Measurements from ENCODE around the gene CNMD. TPM values are rescaled to one million over a fixed set of nuclear protein-coding genes. Genes with fewer than 3 reads are reported as not detected.

Gene CNMD
- total RNA-seq, 1 donor from 2014 or later: 3.7 TPM

GRCh38 chr13:52665325-52665724, 74.3 kb downstream of the CNMD start:
- Histone ChIP-seq H3K9ac (ENCODE audit: low read depth in 1 of 3, low read length in 3 of 3) (no peak overlapping the region), H3K27me3 (ENCODE audit: control insufficient read depth in 3 of 3, insufficient read depth in 3 of 3, low read length in 3 of 3) (no peaks in the 10 kb centered on the region), H3K4me3 (ENCODE audit: low read length in 3 of 3) (no peak overlapping the region), H3K36me3 (ENCODE audit: control insufficient read depth in 3 of 3, insufficient read depth in 3 of 3, low read length in 3 of 3) (peaks cover 31 to 54% (median 43%) of the 10 kb centered on the region in 3 donors), H3K27ac (ENCODE audit: low read depth, low read length) (no peak overlapping the region), H3K4me1 (ENCODE audit: control insufficient read depth in 3 of 3, insufficient read depth in 3 of 3, low read length in 3 of 3) (no peaks in the 10 kb centered on the region), H3K9me3 (ENCODE audit: control insufficient read depth in 3 of 3, low read length in 3 of 3) (no peaks in the 10 kb centered on the region)

- Histone ChIP-seq H3K36me3 (ENCODE audit: control insufficient read depth in 3 of 3, insufficient read depth in 3 of 3, low read length in 3 of 3) (peaks cover 31 to 57% (median 46%) of the 10 kb centered on the region in 3 donors), H3K9ac (ENCODE audit: low read depth in 1 of 3, low read length in 3 of 3) (no peak overlapping the region), H3K4me3 (ENCODE audit: low read length in 3 of 3) (no peak overlapping the region), H3K27me3 (ENCODE audit: control insufficient read depth in 3 of 3, insufficient read depth in 3 of 3, low read length in 3 of 3) (no peaks in the 10 kb centered on the region), H3K4me1 (ENCODE audit: control insufficient read depth in 3 of 3, insufficient read depth in 3 of 3, low read length in 3 of 3) (no peaks in the 10 kb centered on the region), H3K27ac (ENCODE audit: low read depth, low read length) (no peak overlapping the region), H3K9me3 (ENCODE audit: control insufficient read depth in 3 of 3, low read length in 3 of 3) (no peaks in the 10 kb centered on the region)
Measured at GRCh38 chr13:52664272-52664671, 75.3 kb downstream of the CNMD start.

GRCh38 chr13:52659340-52659739, 80.3 kb downstream of the CNMD start:
- Histone ChIP-seq H3K9me3 (ENCODE audit: control insufficient read depth in 3 of 3, low read length in 3 of 3) (no peaks in the 10 kb centered on the region), H3K4me1 (ENCODE audit: control insufficient read depth in 3 of 3, insufficient read depth in 3 of 3, low read length in 3 of 3) (peaks cover 0 to 5% (median 2%) of the 10 kb centered on the region in 3 donors), H3K9ac (ENCODE audit: low read depth in 1 of 3, low read length in 3 of 3) (no peak overlapping the region), H3K27ac (ENCODE audit: low read depth, low read length) (no peak overlapping the region), H3K36me3 (ENCODE audit: control insufficient read depth in 3 of 3, insufficient read depth in 3 of 3, low read length in 3 of 3) (peaks cover 16 to 34% (median 27%) of the 10 kb centered on the region in 3 donors), H3K4me3 (ENCODE audit: low read length in 3 of 3) (no peak overlapping the region), H3K27me3 (ENCODE audit: control insufficient read depth in 3 of 3, insufficient read depth in 3 of 3, low read length in 3 of 3) (no peaks in the 10 kb centered on the region)

Other genes starting within 250 kb of the CNMD start
- gene HNRNPA1L2, start 97.4 kb downstream of the CNMD start, total RNA-seq: 1.6 TPM
- gene SUGT1, start 87.0 kb downstream of the CNMD start, total RNA-seq: 30.3 TPM
- gene PCDH8, start 108.8 kb upstream of the CNMD start, total RNA-seq: 3.1 TPM